ES-I3 (cell line): ENCODE measurements around the gene KCND3.

ENCODE experiments used
- H3K36me3 ChIP-seq: 2 replicates; pipeline ENCODE4 v1.6.1; 2013; ENCODE audit warnings: mild to moderate bottlenecking, low read length, control low read depth, moderate library complexity; ENCODE audit not compliant: insufficient read depth
- H3K4me1 ChIP-seq: 2 replicates; pipeline ENCODE4 v1.6.1; 2013; ENCODE audit warnings: mild to moderate bottlenecking, control low read depth, low read length; ENCODE audit not compliant: insufficient read depth
- H3K9ac ChIP-seq: 2 replicates; pipeline ENCODE4 v1.6.1; 2013; ENCODE audit warnings: low read depth, mild to moderate bottlenecking, low read length, moderate library complexity
- H3K9me3 ChIP-seq: 2 replicates; pipeline ENCODE4 v1.6.1; 2013; ENCODE audit warnings: mild to moderate bottlenecking, low read length, moderate library complexity; ENCODE audit not compliant: control insufficient read depth, insufficient read depth

KCND3 gene

DNA sequence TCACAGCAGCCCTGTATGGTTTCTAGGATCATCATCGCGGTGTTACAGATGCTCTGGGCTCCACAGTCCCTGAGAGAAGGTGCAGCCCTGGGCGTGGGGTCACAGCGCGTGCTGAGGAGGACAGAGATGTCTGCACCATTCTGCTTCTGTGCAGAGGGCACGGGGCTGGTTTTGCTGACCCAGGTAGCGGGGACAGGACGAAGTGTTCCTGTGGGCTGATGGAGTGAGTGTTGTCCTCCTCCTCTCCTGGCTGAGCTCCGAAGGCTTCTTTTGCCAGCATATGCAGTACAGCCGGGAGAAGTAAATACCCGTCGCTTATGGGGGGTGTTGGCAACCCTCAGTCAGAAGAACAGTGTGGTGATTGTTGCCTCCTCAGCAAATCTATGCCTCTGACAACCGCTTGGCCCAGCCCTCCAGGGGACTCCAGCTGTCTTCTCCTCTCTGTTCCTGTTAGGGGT is 132.2 kb downstream of the KCND3 start:
- Histone ChIP-seq H3K9me3 (no peaks in the 10 kb centered on the region; the same call in 1 of the 2 replicates), H3K9ac (no peak overlapping the region), H3K4me1 (0 out of 2 replicates have a peak, but pooled peaks cover 3% of the 10 kb centered on the region), H3K36me3 (no peaks in the 10 kb centered on the region)

DNA sequence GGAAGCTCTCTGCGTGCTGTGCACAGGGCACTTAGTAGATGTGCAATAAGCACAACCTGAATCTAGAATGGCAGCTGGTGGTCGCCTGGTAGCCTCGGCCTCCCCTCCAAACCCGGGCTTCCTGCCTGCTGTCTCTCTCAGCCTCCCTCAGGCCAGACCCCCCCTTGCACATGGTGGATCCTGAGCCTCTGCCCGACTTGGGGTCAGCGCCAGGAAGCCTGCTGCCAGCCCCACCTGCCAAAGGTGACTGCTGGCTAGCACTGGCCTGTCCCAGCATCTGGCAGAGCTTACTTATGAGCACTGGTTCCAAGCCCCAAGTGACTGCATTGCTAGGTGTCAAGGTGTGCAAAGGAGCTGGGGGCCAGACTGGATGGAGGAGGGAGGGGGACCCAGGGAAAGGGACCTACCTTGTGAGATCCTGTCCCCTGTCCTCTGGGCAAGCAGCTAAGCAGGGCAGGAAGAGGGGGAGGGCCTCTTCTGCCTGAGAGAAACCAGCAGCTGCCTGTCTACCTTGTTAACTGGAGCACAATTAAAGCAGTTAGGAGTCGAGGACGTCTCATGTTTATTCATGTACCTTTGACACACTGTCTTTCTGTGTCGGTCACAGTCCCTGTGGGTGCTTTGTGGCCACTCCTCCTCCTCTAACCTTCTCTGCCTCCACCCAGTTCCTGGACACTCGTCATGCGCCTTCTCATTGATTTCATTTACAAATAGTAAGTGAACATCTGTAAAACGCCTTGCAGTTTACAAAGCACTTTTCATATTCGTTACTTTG is 132.9 kb downstream of the KCND3 start:
- H3K4me1 ChIP-seq = peaks cover 8% of the 10 kb centered on the region; the same call in 1 of the 2 replicates
- H3K9ac ChIP-seq = no peak overlapping the region
- H3K36me3 ChIP-seq = no peaks in the 10 kb centered on the region
- no peaks in the 10 kb centered on the region; the same call in 1 of the 2 replicates for H3K9me3 ChIP-seq

DNA sequence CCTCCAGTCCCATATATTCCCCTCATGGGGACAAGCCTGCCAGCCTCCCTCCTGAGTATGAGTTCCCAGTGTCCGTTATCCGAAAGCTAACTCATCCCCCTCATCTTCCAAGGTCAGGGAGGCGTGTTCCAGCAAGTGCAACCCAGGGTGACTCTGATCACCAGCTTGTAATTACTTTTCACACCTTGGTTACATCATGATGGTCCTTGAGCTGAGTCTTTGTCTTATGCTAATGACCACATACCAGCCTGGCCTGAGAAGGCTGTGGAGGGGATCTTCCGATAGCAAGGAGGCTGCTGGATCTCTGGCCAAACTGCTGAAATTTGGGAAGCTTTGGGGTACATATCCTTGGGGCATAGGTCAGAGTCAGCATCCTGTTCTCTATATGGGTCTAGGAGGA is 134.2 kb downstream of the KCND3 start:
- Histone ChIP-seq H3K4me1 (peaks cover 10% of the 10 kb centered on the region; the same call in 1 of the 2 replicates), H3K9me3 (no peaks in the 10 kb centered on the region; the same call in 1 of the 2 replicates), H3K36me3 (no peaks in the 10 kb centered on the region), H3K9ac (no peak overlapping the region)

DNA sequence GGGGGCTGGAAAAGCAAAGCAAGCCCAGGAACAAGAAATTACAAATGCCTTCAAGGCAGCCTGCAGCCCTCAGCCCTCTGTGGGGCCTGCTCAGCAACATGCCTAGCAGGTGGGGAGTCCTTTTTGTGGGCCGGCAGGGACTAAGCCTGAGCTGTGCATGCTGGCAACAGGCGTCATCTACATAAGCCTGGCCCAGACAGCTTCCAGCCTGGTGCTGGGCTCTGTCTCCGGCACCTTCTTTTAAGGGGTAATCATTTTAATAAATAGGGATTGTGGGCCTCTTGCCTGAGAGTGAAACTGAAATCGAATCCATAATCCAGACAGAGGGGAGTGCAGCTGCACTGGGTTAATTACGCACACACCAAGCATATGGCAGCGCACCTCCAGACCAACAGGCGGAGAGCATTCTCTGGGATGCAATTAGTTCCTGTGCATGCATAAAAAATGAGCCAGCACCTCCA is 137.2 kb downstream of the KCND3 start:
- Histone ChIP-seq H3K9me3 (no peaks in the 10 kb centered on the region; the same call in 1 of the 2 replicates), H3K9ac (no peak overlapping the region), H3K36me3 (no peaks in the 10 kb centered on the region), H3K4me1 (peaks cover 10% of the 10 kb centered on the region; the same call in 1 of the 2 replicates)

DNA sequence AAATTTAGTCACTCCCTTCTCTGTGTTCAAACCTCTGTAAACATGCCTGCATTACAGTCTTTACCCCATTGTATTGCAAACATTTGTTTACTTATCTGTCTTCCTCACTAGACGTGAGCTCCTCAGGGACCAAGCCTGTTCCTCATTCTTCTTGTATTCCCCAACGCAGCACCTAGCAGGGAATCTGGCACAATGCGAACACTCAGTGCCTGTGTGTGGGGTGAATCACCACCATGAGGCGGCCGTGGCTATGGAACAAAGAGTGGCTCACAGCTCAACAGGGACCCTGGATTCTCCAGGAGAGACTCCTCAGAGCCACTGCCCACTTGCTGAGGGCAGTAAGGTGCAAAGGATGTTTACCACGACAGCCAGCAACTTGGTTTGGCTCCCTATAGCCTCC is 137.9 kb downstream of the KCND3 start:
- Histone ChIP-seq H3K36me3 (no peaks in the 10 kb centered on the region), H3K4me1 (peaks cover 10% of the 10 kb centered on the region; the same call in 1 of the 2 replicates), H3K9me3 (no peaks in the 10 kb centered on the region; the same call in 1 of the 2 replicates), H3K9ac (no peak overlapping the region)

DNA sequence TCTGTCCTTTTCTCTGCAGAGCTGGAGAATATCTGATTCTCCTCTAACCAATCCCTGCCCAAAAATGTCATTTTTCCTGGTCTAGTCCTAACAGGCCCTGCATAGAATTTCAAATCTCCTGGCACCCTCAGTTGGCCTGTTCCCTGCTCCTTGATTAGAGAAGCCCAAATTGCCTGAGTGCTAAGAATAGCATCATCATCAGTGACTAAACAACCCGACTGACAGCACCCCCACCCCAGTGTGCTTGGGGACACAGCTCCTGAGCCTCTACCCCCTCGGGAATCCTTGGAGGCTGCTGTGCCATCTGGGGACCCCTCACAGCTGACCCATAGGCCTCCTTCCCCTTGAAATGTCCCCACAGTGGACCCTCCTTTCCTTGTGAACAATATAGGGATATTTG is 139.4 kb downstream of the KCND3 start:
- Histone ChIP-seq H3K9ac (no peak overlapping the region), H3K9me3 (no peaks in the 10 kb centered on the region; the same call in 1 of the 2 replicates), H3K36me3 (no peaks in the 10 kb centered on the region), H3K4me1 (peaks cover 6% of the 10 kb centered on the region; the same call in 1 of the 2 replicates)

DNA sequence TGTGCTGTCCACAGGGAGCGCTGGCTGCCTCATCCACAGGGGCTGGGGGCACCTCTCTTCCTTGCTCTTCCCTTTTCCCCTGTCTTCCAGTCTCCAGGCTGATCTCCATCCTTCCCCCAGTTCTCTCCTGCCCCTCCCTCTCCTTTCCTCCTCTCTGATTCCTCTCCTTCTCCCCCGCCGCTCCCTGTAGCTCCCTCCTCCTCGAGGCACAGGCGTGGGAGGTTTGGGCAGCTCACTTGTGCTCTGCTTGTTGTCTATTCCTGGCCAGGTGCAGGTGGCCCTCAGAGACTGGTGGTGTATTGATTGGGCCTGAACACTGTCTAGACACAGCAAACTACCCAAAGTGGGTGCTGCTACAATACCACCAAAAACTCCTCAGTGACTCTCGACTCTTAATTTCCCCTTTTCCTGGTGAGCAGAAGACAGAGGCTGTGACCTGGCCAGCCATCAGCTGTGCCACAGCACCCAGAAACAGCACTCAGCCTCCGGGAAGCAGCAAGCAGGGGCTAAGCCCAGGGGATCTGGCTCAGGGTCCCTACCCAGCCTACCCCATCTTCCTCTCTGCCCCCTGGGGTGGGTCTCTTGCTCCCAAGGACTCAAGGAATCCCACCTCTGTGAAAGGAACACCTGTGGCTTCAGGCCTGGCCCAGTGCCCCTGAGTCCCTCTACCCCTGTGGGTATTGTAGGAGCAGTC is 140.5 kb downstream of the KCND3 start:
- Histone ChIP-seq H3K9ac (no peak overlapping the region), H3K4me1 (peaks cover 6% of the 10 kb centered on the region; the same call in 1 of the 2 replicates), H3K36me3 (no peaks in the 10 kb centered on the region), H3K9me3 (no peaks in the 10 kb centered on the region; the same call in 1 of the 2 replicates)

DNA sequence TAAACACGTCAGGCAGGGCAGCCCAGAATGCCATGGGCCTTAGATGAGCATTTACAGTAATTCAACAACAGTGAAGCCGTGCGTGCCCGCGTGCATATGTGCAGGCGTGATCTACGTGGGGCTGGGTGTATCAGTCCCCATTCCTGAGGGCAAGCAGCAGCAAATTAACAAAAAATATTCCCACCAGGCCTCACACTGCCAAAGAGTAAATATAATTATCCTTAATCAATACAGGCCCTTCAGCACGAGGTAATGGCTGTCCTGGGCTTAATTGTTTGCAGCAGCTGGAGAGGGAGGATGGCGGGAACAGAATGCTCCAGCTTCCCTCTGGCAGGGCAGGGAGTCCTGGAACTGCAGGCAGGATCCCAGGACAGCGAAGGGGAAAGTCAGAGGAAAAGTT is 142.0 kb downstream of the KCND3 start:
- no peaks in the 10 kb centered on the region for H3K36me3 ChIP-seq
- no peaks in the 10 kb centered on the region for H3K9me3 ChIP-seq
- no peak overlapping the region for H3K9ac ChIP-seq
- peaks cover 6% of the 10 kb centered on the region; the same call in 1 of the 2 replicates for H3K4me1 ChIP-seq

DNA sequence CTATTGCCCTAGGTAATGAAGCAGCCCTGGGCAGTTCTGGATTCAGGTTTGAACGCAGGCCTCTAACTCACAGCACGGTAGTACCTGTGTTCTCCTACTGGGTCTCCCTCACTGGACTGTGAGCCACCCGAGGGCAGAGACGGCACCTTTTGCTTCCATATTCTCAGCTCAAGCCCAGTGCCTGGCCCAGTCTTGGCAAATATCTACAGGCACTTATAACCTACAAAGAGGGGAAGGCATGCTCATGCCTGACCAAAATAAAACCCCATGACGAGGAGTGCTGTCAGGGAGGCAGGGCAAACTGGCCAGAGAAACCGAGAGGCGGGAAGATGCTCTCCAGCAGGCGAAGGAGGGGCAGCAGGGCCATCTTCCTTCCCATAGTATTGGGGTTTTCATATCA is 142.6 kb downstream of the KCND3 start:
- Histone ChIP-seq H3K4me1 (peaks cover 4% of the 10 kb centered on the region; the same call in 1 of the 2 replicates), H3K9me3 (no peaks in the 10 kb centered on the region), H3K36me3 (no peaks in the 10 kb centered on the region), H3K9ac (no peak overlapping the region)

DNA sequence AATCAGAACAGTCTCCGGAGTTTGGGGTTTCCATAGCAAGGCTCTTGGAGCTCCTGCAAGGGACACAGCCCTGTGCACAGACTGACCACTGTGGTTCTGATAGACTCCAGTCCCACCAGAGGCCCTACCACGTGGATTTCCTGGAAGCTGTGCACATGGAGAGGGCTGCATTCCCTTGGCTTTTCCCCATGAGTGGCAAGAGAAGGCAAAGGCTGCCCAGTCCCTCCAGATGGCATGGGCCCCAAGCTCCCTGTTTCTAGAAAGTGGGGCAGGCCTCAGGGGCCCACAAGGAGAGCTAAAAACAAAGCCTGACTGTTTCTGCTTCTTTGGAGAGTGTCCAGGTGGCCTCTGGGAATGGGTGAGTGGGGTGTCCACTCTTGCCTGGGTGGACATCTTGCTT is 146.3 kb downstream of the KCND3 start:
- Histone ChIP-seq H3K36me3 (no peaks in the 10 kb centered on the region), H3K9ac (no peak overlapping the region), H3K4me1 (no peaks in the 10 kb centered on the region), H3K9me3 (no peaks in the 10 kb centered on the region)

DNA sequence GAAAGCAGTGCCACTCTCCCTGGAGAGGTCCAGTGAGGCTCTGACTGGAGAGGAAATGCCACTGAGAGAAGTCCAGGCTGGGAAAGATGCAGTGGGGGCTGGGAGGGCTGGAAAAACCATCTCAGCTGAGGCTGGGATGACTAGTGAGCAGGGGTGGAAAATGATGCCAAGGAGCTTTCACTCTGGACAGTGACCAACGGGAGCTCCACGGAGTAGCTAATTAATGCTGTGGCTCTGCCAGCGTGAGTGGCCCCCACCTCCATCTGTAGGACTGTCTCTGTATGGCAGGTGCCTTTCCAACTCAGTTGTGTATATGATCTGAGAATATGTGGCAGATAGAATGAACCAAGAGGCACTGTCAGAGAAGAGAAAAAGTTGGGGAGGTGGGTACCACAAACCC is 147.1 kb downstream of the KCND3 start:
- no peaks in the 10 kb centered on the region for H3K36me3 ChIP-seq
- H3K9ac ChIP-seq = no peak overlapping the region
- no peaks in the 10 kb centered on the region for H3K9me3 ChIP-seq
- H3K4me1 ChIP-seq = no peaks in the 10 kb centered on the region

DNA sequence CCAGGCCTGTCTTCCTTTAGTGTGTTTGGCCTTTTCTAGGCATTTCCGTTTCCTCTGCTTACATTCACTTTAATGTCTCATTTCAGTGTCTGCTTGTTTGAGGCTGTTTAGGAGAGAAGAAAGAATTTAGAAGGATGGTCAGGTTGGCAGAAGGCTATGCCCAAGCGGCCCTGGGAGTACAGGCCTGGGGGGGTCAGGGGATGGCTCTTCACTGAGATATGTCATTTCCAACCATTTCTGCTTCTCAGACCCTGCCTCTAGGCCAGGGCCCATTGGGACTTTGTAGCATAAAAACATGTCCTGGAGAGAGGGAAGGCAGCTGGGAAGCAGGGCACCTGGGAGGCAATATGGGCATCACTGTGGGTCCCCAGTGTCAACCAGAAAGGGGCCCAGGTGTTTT is 147.7 kb downstream of the KCND3 start:
- no peaks in the 10 kb centered on the region for H3K9me3 ChIP-seq
- no peak overlapping the region for H3K9ac ChIP-seq
- H3K36me3 ChIP-seq = no peaks in the 10 kb centered on the region
- no peaks in the 10 kb centered on the region for H3K4me1 ChIP-seq

DNA sequence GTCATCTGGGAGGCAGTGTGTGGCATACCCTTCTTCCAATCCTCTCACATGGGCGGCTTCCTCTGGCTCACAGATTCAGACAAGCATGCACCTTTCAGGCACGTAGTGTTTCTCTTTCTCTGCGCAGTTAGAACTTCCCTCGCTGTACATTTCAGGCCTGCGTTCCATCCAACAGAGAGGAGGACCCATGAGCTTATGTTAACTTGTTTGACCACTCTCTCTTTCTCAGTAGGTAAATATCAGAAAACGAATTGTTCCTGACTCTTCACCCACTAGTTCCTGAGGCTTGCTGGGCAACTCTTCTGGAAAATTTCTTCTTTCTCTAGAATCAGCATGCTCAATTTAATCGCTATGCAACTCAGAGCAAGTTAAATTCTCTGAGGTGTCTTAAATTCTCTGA is 148.3 kb downstream of the KCND3 start:
- Histone ChIP-seq H3K9ac (no peak overlapping the region), H3K36me3 (no peaks in the 10 kb centered on the region), H3K4me1 (no peaks in the 10 kb centered on the region), H3K9me3 (no peaks in the 10 kb centered on the region)

DNA sequence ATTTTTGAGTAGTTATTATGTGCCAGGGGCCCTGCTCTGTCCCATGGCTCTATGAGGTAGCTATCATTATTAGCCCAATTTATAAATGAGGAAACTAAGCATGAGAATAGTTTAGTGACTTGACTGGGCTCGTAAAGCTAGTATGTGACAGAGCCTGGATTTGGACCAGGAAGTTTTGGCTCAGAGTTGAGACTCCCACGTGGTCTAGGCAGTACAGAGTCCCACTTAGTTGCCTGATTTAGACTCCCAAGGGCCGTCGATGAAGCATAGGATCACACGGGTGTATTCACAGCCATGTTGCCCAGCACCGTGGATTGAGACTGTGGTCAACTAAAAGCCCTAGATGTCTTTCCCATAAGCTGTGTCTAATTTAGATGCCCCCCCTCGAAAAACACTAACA is 152.1 kb downstream of the KCND3 start:
- H3K36me3 ChIP-seq = no peaks in the 10 kb centered on the region
- no peaks in the 10 kb centered on the region for H3K9me3 ChIP-seq
- no peak overlapping the region for H3K9ac ChIP-seq
- H3K4me1 ChIP-seq = no peaks in the 10 kb centered on the region
